Stomach smooth muscle (tissue), 2 donors: Measurements from ENCODE around the gene HSFX3.
A peak's percentile ranks its signal among the peaks of the same experiment; 100 is the strongest.
"Not testable (repeated sequence)": the region's sequence is repeated elsewhere in the genome, so short reads cannot be mapped to it uniquely, and the experiment has no call there.

ENCODE experiments used
- H3K27ac ChIP-seq: one replicate; pipeline ENCODE4 v1.7.0; 2013; ENCODE audit warnings: mild to moderate bottlenecking, low read length, inconsistent platforms
- H3K27me3 ChIP-seq, 2 donors: one replicate each; pipeline ENCODE4 v1.7.0; 2013; ENCODE audit warnings: low read length in 2 of 2; ENCODE audit not compliant: insufficient read depth in 2 of 2, control insufficient read depth in 1 of 2
- H3K36me3 ChIP-seq, 2 donors: one replicate each; pipeline ENCODE4 v1.7.0; 2013; ENCODE audit warnings: low read length in 2 of 2; ENCODE audit not compliant: control insufficient read depth in 2 of 2, insufficient read depth in 2 of 2
- H3K4me1 ChIP-seq: one replicate; pipeline ENCODE4 v1.7.0; 2013; ENCODE audit warnings: low read length; ENCODE audit not compliant: control insufficient read depth, insufficient read depth
- H3K4me3 ChIP-seq, 2 donors: one replicate each; pipeline ENCODE4 v1.7.0; 2013; ENCODE audit warnings: low read length in 2 of 2
- H3K9ac ChIP-seq, 2 donors: one replicate each; pipeline ENCODE4 v1.7.0; 2013; ENCODE audit warnings: low read length in 2 of 2, mild to moderate bottlenecking in 1 of 2
- H3K9me3 ChIP-seq, 2 donors: one replicate each; pipeline ENCODE4 v1.7.0; 2013; ENCODE audit warnings: low read length in 2 of 2; ENCODE audit not compliant: control insufficient read depth in 2 of 2
- donor health status: healthy.
- donor health status: Pancreatic carcinoma.

The HSFX3 gene

DNA sequence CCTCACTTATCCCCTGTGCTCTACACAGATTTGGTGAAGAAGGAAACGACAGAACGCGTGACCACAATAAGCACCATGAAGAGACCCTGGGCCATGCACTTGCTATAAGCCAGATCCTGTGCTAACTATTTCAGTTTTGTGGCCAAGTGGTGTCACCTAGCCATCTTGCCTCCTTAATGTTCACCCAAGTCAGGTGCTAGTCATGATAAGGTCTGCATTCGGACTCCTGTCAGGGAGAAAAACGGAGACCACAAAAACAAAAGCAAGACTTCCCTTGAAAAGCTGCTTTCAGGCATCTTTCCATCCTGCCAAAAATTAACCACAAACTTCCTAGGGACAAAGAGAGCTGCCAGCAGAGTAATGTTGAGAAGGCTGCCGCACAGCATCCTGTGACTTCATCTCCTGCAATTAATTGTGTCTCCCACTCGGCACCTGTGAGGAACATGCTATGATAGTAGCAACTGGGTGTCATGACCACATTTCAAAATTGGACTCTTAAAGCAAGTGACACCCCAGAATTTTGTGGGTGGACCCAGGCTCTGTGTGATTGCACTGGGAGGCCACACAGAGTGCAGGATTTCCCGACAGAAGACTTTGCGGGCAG lies 35.8 kb downstream of the HSFX3 start:
- Histone ChIP-seq H3K36me3 (no peaks in the 10 kb centered on the region), H3K4me3 (no peak overlapping the region), H3K27me3 (peaks cover 0 to 11% of the 10 kb centered on the region in 2 donors), H3K27ac (no peak overlapping the region), H3K9me3 (peaks cover 0 to 3% of the 10 kb centered on the region in 2 donors), H3K4me1 (no peaks in the 10 kb centered on the region), H3K9ac (no peak overlapping the region)

DNA sequence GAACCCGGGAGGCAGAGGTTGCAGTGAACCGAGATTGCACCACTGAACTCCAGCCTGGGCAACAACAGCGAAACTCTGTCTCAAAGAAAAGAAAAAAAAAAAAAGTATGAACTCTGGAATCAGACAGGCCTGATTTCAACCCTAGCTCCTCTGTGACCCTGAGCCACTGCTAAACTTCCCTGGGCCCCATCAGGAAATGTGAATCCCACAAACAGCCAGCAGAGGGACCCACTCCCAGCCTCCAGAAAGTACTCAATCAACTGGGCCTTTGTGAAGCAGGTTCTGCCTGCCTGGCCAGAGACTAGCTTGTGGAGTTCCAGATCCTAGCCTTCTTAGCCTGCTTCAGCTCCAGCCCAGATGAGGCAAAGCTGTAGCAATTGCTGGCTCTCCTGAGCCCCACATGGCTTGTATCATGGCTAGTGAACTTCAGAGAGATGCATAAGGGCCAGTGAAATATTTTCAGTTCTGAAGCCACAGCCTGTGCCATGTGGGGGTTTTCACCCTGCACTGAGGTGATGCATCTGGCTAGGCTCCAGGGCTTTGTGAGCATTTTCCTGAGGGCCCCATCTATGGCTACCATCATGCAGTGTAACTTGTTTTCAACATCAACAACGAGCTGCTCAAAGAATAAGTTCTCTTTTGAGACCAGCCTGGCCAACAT lies 37.4 kb downstream of the HSFX3 start:
- Histone ChIP-seq H3K4me1 (no peaks in the 10 kb centered on the region), H3K9me3 (peaks cover 0 to 3% of the 10 kb centered on the region in 2 donors), H3K9ac (no peak overlapping the region), H3K27me3 (peaks cover 0 to 14% of the 10 kb centered on the region in 2 donors), H3K27ac (no peak overlapping the region), H3K36me3 (no peaks in the 10 kb centered on the region), H3K4me3 (no peak overlapping the region)

DNA sequence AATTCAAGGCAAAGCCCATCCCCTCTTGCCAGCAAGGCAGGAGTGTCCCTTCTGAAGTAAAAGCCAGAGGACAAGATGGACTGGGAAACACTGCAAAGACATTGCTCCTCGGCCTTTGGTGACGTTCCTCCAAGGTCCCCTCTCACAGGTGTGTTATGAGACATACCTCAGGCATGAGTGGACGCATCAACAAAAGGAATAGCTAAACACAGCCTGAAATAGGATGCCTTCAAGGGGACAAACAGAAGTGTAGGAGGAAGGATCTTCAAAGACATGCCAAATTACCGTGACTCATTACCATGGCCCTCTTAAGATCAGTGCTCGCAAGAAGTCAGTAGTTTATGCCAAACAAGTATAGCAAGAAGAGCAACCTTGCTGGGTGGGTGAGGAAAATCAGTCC lies 38.6 kb downstream of the HSFX3 start:
- Histone ChIP-seq H3K4me3 (no peak overlapping the region), H3K4me1 (no peaks in the 10 kb centered on the region), H3K27me3 (peaks cover 0 to 16% of the 10 kb centered on the region in 2 donors), H3K9ac (no peak overlapping the region), H3K36me3 (no peaks in the 10 kb centered on the region), H3K9me3 (no peaks in the 10 kb centered on the region), H3K27ac (no peak overlapping the region)

DNA sequence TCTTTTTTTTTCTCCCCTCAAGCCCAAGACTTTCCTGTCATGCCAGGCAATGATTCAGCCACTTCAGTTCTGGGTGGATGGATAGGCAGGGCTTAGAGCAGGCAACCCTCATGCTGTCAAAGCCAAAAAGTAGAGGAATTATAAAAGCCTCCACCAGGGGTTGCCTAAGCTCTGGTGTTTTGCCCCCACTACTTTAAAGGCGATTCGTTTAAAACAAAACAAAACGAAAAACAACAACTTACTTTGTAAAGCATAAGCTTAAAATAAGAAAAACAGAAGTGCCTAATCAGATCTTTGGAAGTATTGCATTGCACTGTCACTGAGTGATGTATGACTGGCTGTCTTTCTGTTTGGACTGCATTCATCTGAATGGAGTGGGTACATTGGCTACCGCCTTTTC lies 39.3 kb downstream of the HSFX3 start:
- Histone ChIP-seq H3K9me3 (no peaks in the 10 kb centered on the region), H3K27me3 (peaks cover 0 to 16% of the 10 kb centered on the region in 2 donors), H3K4me1 (peaks cover under 1% of the 10 kb centered on the region), H3K9ac (no peak overlapping the region), H3K4me3 (no peak overlapping the region), H3K36me3 (no peaks in the 10 kb centered on the region), H3K27ac (no peak overlapping the region)

- Histone ChIP-seq H3K36me3 (no peaks in the 10 kb centered on the region), H3K27ac (no peak overlapping the region), H3K4me3 (no peak overlapping the region), H3K27me3 (peaks cover 0 to 16% of the 10 kb centered on the region in 2 donors), H3K4me1 (peaks cover 10% of the 10 kb centered on the region), H3K9ac (no peak overlapping the region), H3K9me3 (no peaks in the 10 kb centered on the region)
These were observed 41.3 kb downstream of the HSFX3 start for GRCh38 chrX:149508467-149508866.

DNA sequence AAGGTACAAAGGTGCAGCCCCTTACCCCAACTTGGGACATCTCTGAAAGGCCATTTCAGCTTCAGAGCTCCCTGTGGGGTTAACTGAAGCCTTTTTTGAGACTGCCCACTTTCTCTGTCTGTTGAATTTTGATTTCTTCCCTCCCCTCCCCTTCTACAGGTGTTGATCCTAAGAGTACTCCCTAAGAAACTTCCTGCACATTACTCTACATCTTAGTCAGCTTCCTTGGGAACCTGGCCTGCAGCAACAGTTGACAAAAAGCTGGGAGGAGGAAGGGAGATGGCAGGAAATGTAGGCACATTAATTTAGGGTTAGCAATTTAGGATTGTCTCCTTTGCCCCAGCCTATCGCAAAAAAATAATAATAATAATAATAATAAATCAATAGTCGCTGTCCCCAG lies 43.4 kb downstream of the HSFX3 start:
- Histone ChIP-seq H3K9me3 (no peaks in the 10 kb centered on the region), H3K4me3 (no peak overlapping the region), H3K9ac (no peak overlapping the region), H3K36me3 (peaks cover 0 to 3% of the 10 kb centered on the region in 2 donors), H3K27me3 (peaks cover 0 to 16% of the 10 kb centered on the region in 2 donors), H3K27ac (no peak overlapping the region), H3K4me1 (peaks cover 10% of the 10 kb centered on the region)

- Histone ChIP-seq H3K9me3 (no peaks in the 10 kb centered on the region), H3K4me3 (peak overlapping the region; percentile 43 to 80), H3K9ac (peak overlapping the region; percentile 55 to 82), H3K4me1 (peaks cover 10% of the 10 kb centered on the region), H3K27ac (peak overlapping the region; percentile 80), H3K36me3 (peaks cover 0 to 8% of the 10 kb centered on the region in 2 donors), H3K27me3 (peaks cover 0 to 16% of the 10 kb centered on the region in 2 donors)
These were observed 44.1 kb downstream of the HSFX3 start for GRCh38 chrX:149505671-149506070.

- Histone ChIP-seq H3K27me3 (peaks cover 0 to 16% of the 10 kb centered on the region in 2 donors), H3K27ac (peak within 1 kb of the TSS; percentile 80), H3K9ac (peak within 1 kb of the TSS; percentile 82 to 93)
These were observed 44.6 kb downstream of the HSFX3 start, which contains the start of gene IDS for GRCh38 chrX:149504915-149505651. Gene IDS, minus strand, starts transcription at chrX:149505306. Its CDS starts 169 bp downstream, at chrX:149505137.

DNA sequence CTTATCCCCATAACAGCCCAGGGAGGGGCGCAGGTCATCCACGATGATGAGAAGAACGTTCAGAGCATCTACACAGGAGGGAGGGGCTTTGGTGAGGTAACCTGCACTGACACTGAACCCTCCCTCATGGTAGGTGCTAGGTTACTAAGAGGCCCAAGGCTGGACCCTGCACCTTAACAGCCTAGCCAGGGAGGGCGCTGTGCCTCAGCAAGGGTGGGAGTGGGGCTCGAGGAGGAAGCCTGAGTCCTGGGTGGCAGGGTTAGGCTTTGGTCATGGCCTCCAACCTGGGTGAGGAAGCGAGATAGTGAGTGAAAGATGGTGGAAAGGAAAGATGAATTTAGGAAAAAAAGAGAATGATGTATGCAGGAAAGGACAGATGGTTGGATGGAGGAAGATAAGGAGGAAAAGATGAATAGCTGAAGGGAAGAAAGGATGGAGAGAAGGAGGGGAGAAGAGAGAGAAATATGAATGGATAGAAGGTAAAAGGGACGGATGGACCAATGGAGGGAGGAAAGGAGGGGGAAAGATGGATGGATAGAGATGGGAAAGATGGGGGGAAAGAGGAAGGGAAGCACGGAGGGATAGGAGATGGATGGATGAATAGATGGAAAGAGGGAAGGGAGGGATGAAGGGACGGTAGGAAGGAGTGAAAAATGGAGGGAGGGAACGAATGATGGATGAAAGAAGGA lies 45.4 kb downstream of the HSFX3 start:
- Histone ChIP-seq H3K36me3 (peaks cover 0 to 8% of the 10 kb centered on the region in 2 donors), H3K4me1 (peaks cover 10% of the 10 kb centered on the region), H3K9ac (peak overlapping the region; percentile 82 to 93), H3K27ac (peak overlapping the region; percentile 80), H3K4me3 (peak overlapping the region; percentile 80 to 82), H3K27me3 (peaks cover 0 to 9% of the 10 kb centered on the region in 2 donors), H3K9me3 (no peaks in the 10 kb centered on the region)

More at GRCh38 chrX:149504915-149505651, 44.6 kb downstream of the HSFX3 start, which contains the start of gene IDS:
- no peaks in the 10 kb centered on the region for H3K9me3 ChIP-seq
- peaks cover 10% of the 10 kb centered on the region for H3K4me1 ChIP-seq
- peak within 1 kb of the TSS; percentile 80 to 82 for H3K4me3 ChIP-seq
- H3K36me3 ChIP-seq = peaks cover 0 to 8% of the 10 kb centered on the region in 2 donors

GRCh38 chrX:149503446-149503845 lies 46.3 kb downstream of the HSFX3 start:
- not testable (repeated sequence) for H3K9ac ChIP-seq, H3K4me3 ChIP-seq, H3K27me3 ChIP-seq, H3K27ac ChIP-seq, H3K36me3 ChIP-seq, H3K9me3 ChIP-seq
- H3K4me1 ChIP-seq = peaks cover 10% of the 10 kb centered on the region
